Astrocyte (in vitro differentiated cells and primary cell): ENCODE measurements around the gene RAPGEF6. TPM values are rescaled to one million over a fixed set of nuclear protein-coding genes. Genes with fewer than 3 reads are reported as not detected.

Experiments
- DNase-seq: peaks from one replicate; pipeline ENCODE4 v3.0.0-alpha.2; 2010; ENCODE audit warnings: low read depth
- FAIRE-seq: peaks from 2 replicates; lab custom pipeline; 2011; peaks lifted over from hg19 to GRCh38; lab: Jason Lieb, UNC
- H2AFZ ChIP-seq: 2 replicates; pipeline ENCODE4 v1.6.0; 2012; ENCODE audit warnings: low read depth, low read length, inconsistent platforms
- H3K27ac ChIP-seq: 2 replicates; pipeline ENCODE4 v1.5.1; 2011; ENCODE audit warnings: low read depth, low read length, inconsistent platforms
- H3K27me3 ChIP-seq: 2 replicates; pipeline ENCODE4 v1.6.0; 2011; ENCODE audit warnings: low read length, inconsistent platforms; ENCODE audit not compliant: insufficient read depth
- H3K36me3 ChIP-seq: 2 replicates; pipeline ENCODE4 v1.5.1; 2011; ENCODE audit warnings: low read length, inconsistent platforms; ENCODE audit not compliant: insufficient read depth
- H3K4me1 ChIP-seq: 2 replicates; pipeline ENCODE4 v1.5.1; 2011; ENCODE audit warnings: low read length, inconsistent platforms; ENCODE audit not compliant: insufficient read depth
- H3K4me2 ChIP-seq: 2 replicates; pipeline ENCODE4 v1.6.0; 2012; ENCODE audit warnings: low read length, inconsistent platforms
- H3K4me3 ChIP-seq: 2 replicates; pipeline ENCODE4 v1.5.1; 2011; ENCODE audit warnings: low read depth, mild to moderate bottlenecking, low read length, inconsistent platforms; ENCODE audit not compliant: insufficient read depth
- H3K79me2 ChIP-seq: 2 replicates; pipeline ENCODE4 v1.6.0; 2012; ENCODE audit warnings: mild to moderate bottlenecking, low read length, inconsistent platforms; ENCODE audit not compliant: insufficient read depth
- H3K9ac ChIP-seq: 2 replicates; pipeline ENCODE4 v1.6.0; 2012; ENCODE audit warnings: mild to moderate bottlenecking, low read length, inconsistent platforms
- H3K9me3 ChIP-seq: 2 replicates; pipeline ENCODE4 v1.5.1; 2012; ENCODE audit warnings: low read depth, mild to moderate bottlenecking, low read length, inconsistent platforms; ENCODE audit not compliant: insufficient read depth
- H4K20me1 ChIP-seq: 2 replicates; pipeline ENCODE4 v1.6.0; 2012; ENCODE audit warnings: low read length, inconsistent platforms; ENCODE audit not compliant: insufficient read depth
- H3K27ac Mint-ChIP-seq: one replicate; pipeline ENCODE4 v1.8.0; 2021; ENCODE audit warnings: mild to moderate bottlenecking, mixed read lengths; ENCODE audit not compliant: unreplicated experiment
- H3K27me3 Mint-ChIP-seq: one replicate; pipeline ENCODE4 v1.8.0; 2021; ENCODE audit warnings: low read depth, mixed read lengths; ENCODE audit not compliant: unreplicated experiment
- H3K36me3 Mint-ChIP-seq: one replicate; pipeline ENCODE4 v1.8.0; 2021; ENCODE audit warnings: low read depth, mixed read lengths; ENCODE audit not compliant: unreplicated experiment
- H3K4me1 Mint-ChIP-seq: one replicate; pipeline ENCODE4 v1.8.0; 2021; ENCODE audit warnings: low read depth, mixed read lengths; ENCODE audit not compliant: unreplicated experiment
- H3K4me3 Mint-ChIP-seq: one replicate; pipeline ENCODE4 v1.8.0; 2021; ENCODE audit warnings: mild to moderate bottlenecking, moderate library complexity, mixed read lengths; ENCODE audit not compliant: unreplicated experiment
- H3K9me3 Mint-ChIP-seq: one replicate; pipeline ENCODE4 v1.8.0; 2021; ENCODE audit warnings: mild to moderate bottlenecking, mixed read lengths; ENCODE audit not compliant: unreplicated experiment
- CTCF ChIP-seq: IDR thresholded peaks from 2 replicates; pipeline ENCODE4 v1.5.1; 2011; ENCODE audit warnings: low read depth, mild to moderate bottlenecking, inconsistent platforms, low read length, moderate library complexity; ENCODE audit not compliant: insufficient read depth
- EZH2 ChIP-seq: IDR thresholded peaks from 2 replicates; pipeline ENCODE4 v1.6.1; 2012; ENCODE audit warnings: mild to moderate bottlenecking, low read length, inconsistent platforms; ENCODE audit not compliant: insufficient read depth
- total RNA-seq: library from RNA; stranded (reverse); gene quantifications from 2 replicates; pipeline ENCODE4 v1.2.1, GENCODE V29; 2021

The RAPGEF6 gene
- total RNA-seq, 1 donor from 2014 or later: 14.9 TPM

DNA sequence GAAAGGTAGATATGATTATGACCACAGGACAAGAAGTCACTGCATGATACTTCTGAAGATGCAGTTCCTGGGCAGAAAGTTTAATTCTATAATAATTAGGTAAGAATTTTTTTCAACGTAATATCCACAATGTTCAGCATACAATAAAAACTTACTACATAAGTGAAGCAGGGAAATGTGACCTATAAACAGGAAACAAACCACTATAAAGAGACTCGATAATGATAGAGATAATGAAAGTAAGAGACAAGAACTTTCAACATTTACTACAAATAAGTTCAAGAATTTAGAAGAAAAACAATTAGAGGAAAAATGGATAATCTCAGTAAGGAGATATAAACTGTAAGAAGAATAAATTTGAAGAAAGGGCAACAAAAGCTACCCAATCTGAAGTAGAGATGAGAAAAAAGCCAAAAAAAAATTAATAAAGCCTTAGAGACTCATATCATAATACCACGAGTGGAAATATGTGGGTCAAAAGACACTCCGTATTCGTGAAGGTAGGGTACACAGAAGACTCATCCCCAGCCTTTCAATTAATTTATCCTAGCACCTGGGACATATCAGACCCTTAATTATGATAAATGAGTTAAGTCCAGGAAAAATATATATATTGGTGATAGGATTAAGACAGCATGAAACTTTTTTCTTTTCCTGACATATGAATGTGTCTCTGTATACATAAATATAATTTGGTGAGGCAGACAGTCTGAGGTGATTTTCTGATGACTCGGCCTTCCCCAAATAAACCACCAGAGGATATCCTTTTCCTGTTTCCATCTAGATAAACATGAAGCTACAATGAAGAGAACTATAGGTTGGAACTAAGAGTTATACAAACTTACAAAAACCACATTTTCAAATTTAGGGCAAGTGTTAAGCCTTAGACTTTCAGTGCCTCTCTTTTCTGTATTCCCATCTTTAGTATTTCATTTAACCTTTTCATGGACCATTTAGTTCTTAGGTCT is 120.4 kb downstream of the RAPGEF6 start:
- no peaks in the 10 kb centered on the region for H3K27me3 Mint-ChIP-seq
- peaks cover 9% of the 10 kb centered on the region for H3K36me3 Mint-ChIP-seq
- Histone ChIP-seq H2AFZ (no peak overlapping the region), H3K79me2 (no peaks in the 10 kb centered on the region), H3K4me2 (peak overlapping the region; percentile 26), H3K27me3 (no peaks in the 10 kb centered on the region), H3K9ac (no peak overlapping the region), H3K9me3 (no peaks in the 10 kb centered on the region), H3K27ac (peak overlapping the region; percentile 33), H3K4me1 (peaks cover 7% of the 10 kb centered on the region), H4K20me1 (no peaks in the 10 kb centered on the region), H3K36me3 (no peaks in the 10 kb centered on the region), H3K4me3 (no peak overlapping the region)
- TF ChIP-seq CTCF (no peak), EZH2 (no peak)
- FAIRE-seq (peak; percentile 89), DNase-seq (no peak)
- no peak overlapping the region for H3K27ac Mint-ChIP-seq
- H3K4me1 Mint-ChIP-seq: peaks cover 17% of the 10 kb centered on the region
- no peaks in the 10 kb centered on the region for H3K9me3 Mint-ChIP-seq
- no peak overlapping the region for H3K4me3 Mint-ChIP-seq

DNA sequence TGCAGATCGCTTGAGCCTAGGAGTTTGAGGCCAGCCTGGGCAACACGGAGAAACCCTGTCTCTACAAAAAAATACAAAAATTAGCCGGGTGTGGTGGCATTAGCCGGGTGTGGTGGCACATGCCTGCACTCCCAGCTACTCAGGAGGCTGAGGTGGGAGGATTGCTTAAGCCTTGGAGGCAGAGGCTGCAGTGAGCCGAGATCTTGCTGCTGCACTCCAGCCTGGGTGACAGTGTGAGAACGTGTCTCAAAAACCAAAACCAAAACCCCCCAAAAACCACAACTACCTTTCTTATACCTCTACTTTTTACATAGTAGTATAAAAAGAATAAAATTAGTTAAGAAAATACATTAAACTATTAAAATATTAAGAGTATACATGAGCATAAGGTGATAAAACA is 121.2 kb downstream of the RAPGEF6 start:
- peaks cover 7% of the 10 kb centered on the region for H3K4me1 ChIP-seq
- H3K4me1 Mint-ChIP-seq: peaks cover 17% of the 10 kb centered on the region
- no peaks in the 10 kb centered on the region for H3K9me3 Mint-ChIP-seq
- no peak overlapping the region for H3K9ac ChIP-seq
- no peak overlapping the region for H3K27ac ChIP-seq
- TF ChIP-seq EZH2: no peak
- TF ChIP-seq CTCF: no peak
- H3K4me3 Mint-ChIP-seq: no peak overlapping the region
- no peak for DNase-seq
- no peaks in the 10 kb centered on the region for H4K20me1 ChIP-seq
- H3K27me3 ChIP-seq: no peaks in the 10 kb centered on the region
- FAIRE-seq: no peak
- H3K9me3 ChIP-seq: no peaks in the 10 kb centered on the region
- H3K4me3 ChIP-seq: no peak overlapping the region
- no peak overlapping the region for H2AFZ ChIP-seq
- H3K79me2 ChIP-seq: no peaks in the 10 kb centered on the region
- no peak overlapping the region for H3K27ac Mint-ChIP-seq
- H3K27me3 Mint-ChIP-seq: no peaks in the 10 kb centered on the region
- H3K36me3 Mint-ChIP-seq: peaks cover 6% of the 10 kb centered on the region
- no peak overlapping the region for H3K4me2 ChIP-seq
- H3K36me3 ChIP-seq: no peaks in the 10 kb centered on the region

- no peak overlapping the region for H3K27ac Mint-ChIP-seq
- peaks cover 17% of the 10 kb centered on the region for H3K4me1 Mint-ChIP-seq
- H3K27me3 Mint-ChIP-seq: no peaks in the 10 kb centered on the region
- no peaks in the 10 kb centered on the region for H3K36me3 ChIP-seq
- TF ChIP-seq CTCF (no peak), EZH2 (no peak)
- no peaks in the 10 kb centered on the region for H3K27me3 ChIP-seq
- no peak overlapping the region for H3K4me2 ChIP-seq
- no peak overlapping the region for H3K27ac ChIP-seq
- peaks cover 5% of the 10 kb centered on the region for H3K36me3 Mint-ChIP-seq
- H2AFZ ChIP-seq: no peak overlapping the region
- H3K4me1 ChIP-seq: peaks cover 7% of the 10 kb centered on the region
- FAIRE-seq (no peak), DNase-seq (no peak)
- no peaks in the 10 kb centered on the region for H3K79me2 ChIP-seq
- H3K9me3 Mint-ChIP-seq: no peaks in the 10 kb centered on the region
- no peak overlapping the region for H3K4me3 ChIP-seq
- no peak overlapping the region for H3K4me3 Mint-ChIP-seq
- H3K9me3 ChIP-seq: no peaks in the 10 kb centered on the region
- H4K20me1 ChIP-seq: no peaks in the 10 kb centered on the region
- no peak overlapping the region for H3K9ac ChIP-seq
These were observed 123.1 kb downstream of the RAPGEF6 start for GRCh38 chr5:131511934-131512333.
